ENCODE results near the gene TSC1.
A peak's percentile ranks its signal among the peaks of the same experiment; 100 is the strongest.

TSC1 gene

GRCh38 chr9:132869266-132869665, 75.2 kb downstream of the TSC1 start:
- 95 to 96% methylated on average over 9 of the region's 9 CpGs for WGBS, 2 experiments
- Histone ChIP-seq H3K27me3 (ENCODE audit: control insufficient read depth, insufficient read depth, low read length, poor library complexity, severe bottlenecking) (no peaks in the 10 kb centered on the region), H3K4me1 (ENCODE audit: control insufficient read depth, insufficient read depth, low read length) (no peaks in the 10 kb centered on the region), H3K27ac (ENCODE audit: insufficient read depth, low read depth, low read length, poor library complexity, severe bottlenecking) (no peak overlapping the region), H3K36me3 (ENCODE audit: control insufficient read depth, insufficient read depth, low read length) (no peaks in the 10 kb centered on the region), H3K4me3 (ENCODE audit: insufficient read depth, low read depth, low read length) (no peak overlapping the region), H3K9me3 (ENCODE audit: control insufficient read depth, low read length) (no peaks in the 10 kb centered on the region)

- H3K27ac ChIP-seq (ENCODE audit: insufficient read depth, low read depth, low read length, poor library complexity, severe bottlenecking), result no peak overlapping the region
- no peaks in the 10 kb centered on the region for H3K4me1 ChIP-seq (ENCODE audit: control insufficient read depth, insufficient read depth, low read length)
- no peaks in the 10 kb centered on the region for H3K36me3 ChIP-seq (ENCODE audit: control insufficient read depth, insufficient read depth, low read length)
- 91 to 92% methylated on average over 8 of the region's 8 CpGs for WGBS, 2 experiments
- H3K9me3 ChIP-seq (ENCODE audit: control insufficient read depth, low read length), result no peaks in the 10 kb centered on the region
- no peak overlapping the region for H3K4me3 ChIP-seq (ENCODE audit: insufficient read depth, low read depth, low read length)
- no peaks in the 10 kb centered on the region for H3K27me3 ChIP-seq (ENCODE audit: control insufficient read depth, insufficient read depth, low read length, poor library complexity, severe bottlenecking)
Measured at GRCh38 chr9:132866898-132867297, 77.5 kb downstream of the TSC1 start.

- no peaks in the 10 kb centered on the region for H3K36me3 ChIP-seq (ENCODE audit: control insufficient read depth, insufficient read depth, low read length)
- no peaks in the 10 kb centered on the region for H3K27me3 ChIP-seq (ENCODE audit: control insufficient read depth, insufficient read depth, low read length, poor library complexity, severe bottlenecking)
- WGBS, 2 experiments, result 67 to 69% methylated on average over 8 of the region's 8 CpGs
- H3K4me3 ChIP-seq (ENCODE audit: insufficient read depth, low read depth, low read length), result no peak overlapping the region
- H3K9me3 ChIP-seq (ENCODE audit: control insufficient read depth, low read length), result no peaks in the 10 kb centered on the region
- H3K4me1 ChIP-seq (ENCODE audit: control insufficient read depth, insufficient read depth, low read length), result no peaks in the 10 kb centered on the region
- H3K27ac ChIP-seq (ENCODE audit: insufficient read depth, low read depth, low read length, poor library complexity, severe bottlenecking), result no peak overlapping the region
Measured at GRCh38 chr9:132864691-132865090, 79.7 kb downstream of the TSC1 start.

- 92 to 97% methylated on average over 2 of the region's 2 CpGs for WGBS, 2 experiments
- H3K27me3 ChIP-seq (ENCODE audit: control insufficient read depth, insufficient read depth, low read length, poor library complexity, severe bottlenecking), result no peaks in the 10 kb centered on the region
- H3K4me3 ChIP-seq (ENCODE audit: insufficient read depth, low read depth, low read length), result no peak overlapping the region
- H3K36me3 ChIP-seq (ENCODE audit: control insufficient read depth, insufficient read depth, low read length), result no peaks in the 10 kb centered on the region
- no peaks in the 10 kb centered on the region for H3K9me3 ChIP-seq (ENCODE audit: control insufficient read depth, low read length)
- H3K27ac ChIP-seq (ENCODE audit: insufficient read depth, low read depth, low read length, poor library complexity, severe bottlenecking), result no peak overlapping the region
- no peaks in the 10 kb centered on the region for H3K4me1 ChIP-seq (ENCODE audit: control insufficient read depth, insufficient read depth, low read length)
Measured at GRCh38 chr9:132864277-132864676, 80.1 kb downstream of the TSC1 start.

GRCh38 chr9:132863096-132863495, 81.3 kb downstream of the TSC1 start:
- Histone ChIP-seq H3K27me3 (ENCODE audit: control insufficient read depth, insufficient read depth, low read length, poor library complexity, severe bottlenecking) (no peaks in the 10 kb centered on the region), H3K36me3 (ENCODE audit: control insufficient read depth, insufficient read depth, low read length) (no peaks in the 10 kb centered on the region)
- WGBS, 2 experiments, result 87 to 90% methylated on average over 12 of the region's 12 CpGs

GRCh38 chr9:132862533-132862932, 81.9 kb downstream of the TSC1 start:
- 78 to 83% methylated on average over 6 of the region's 6 CpGs for WGBS, 2 experiments
- H3K27me3 ChIP-seq (ENCODE audit: control insufficient read depth, insufficient read depth, low read length, poor library complexity, severe bottlenecking), result no peaks in the 10 kb centered on the region
- H3K27ac ChIP-seq (ENCODE audit: insufficient read depth, low read depth, low read length, poor library complexity, severe bottlenecking), result no peak overlapping the region
- no peaks in the 10 kb centered on the region for H3K9me3 ChIP-seq (ENCODE audit: control insufficient read depth, low read length)
- no peak overlapping the region for H3K4me3 ChIP-seq (ENCODE audit: insufficient read depth, low read depth, low read length)
- no peaks in the 10 kb centered on the region for H3K36me3 ChIP-seq (ENCODE audit: control insufficient read depth, insufficient read depth, low read length)
- H3K4me1 ChIP-seq (ENCODE audit: control insufficient read depth, insufficient read depth, low read length), result peaks cover 6% of the 10 kb centered on the region

More at GRCh38 chr9:132863096-132863495, 81.3 kb downstream of the TSC1 start:
- Histone ChIP-seq H3K4me1 (ENCODE audit: control insufficient read depth, insufficient read depth, low read length) (peaks cover under 1% of the 10 kb centered on the region), H3K9me3 (ENCODE audit: control insufficient read depth, low read length) (no peaks in the 10 kb centered on the region), H3K27ac (ENCODE audit: insufficient read depth, low read depth, low read length, poor library complexity, severe bottlenecking) (no peak overlapping the region), H3K4me3 (ENCODE audit: insufficient read depth, low read depth, low read length) (no peak overlapping the region)

GRCh38 chr9:132861666-132862065, 82.8 kb downstream of the TSC1 start:
- Histone ChIP-seq H3K36me3 (ENCODE audit: control insufficient read depth, insufficient read depth, low read length) (no peaks in the 10 kb centered on the region), H3K9me3 (ENCODE audit: control insufficient read depth, low read length) (no peaks in the 10 kb centered on the region), H3K4me1 (ENCODE audit: control insufficient read depth, insufficient read depth, low read length) (peaks cover 12% of the 10 kb centered on the region), H3K27ac (ENCODE audit: insufficient read depth, low read depth, low read length, poor library complexity, severe bottlenecking) (no peak overlapping the region), H3K4me3 (ENCODE audit: insufficient read depth, low read depth, low read length) (no peak overlapping the region), H3K27me3 (ENCODE audit: control insufficient read depth, insufficient read depth, low read length, poor library complexity, severe bottlenecking) (no peaks in the 10 kb centered on the region)
- WGBS, 2 experiments, result 79 to 93% methylated on average over 3 of the region's 3 CpGs

GRCh38 chr9:132858751-132859150, 85.7 kb downstream of the TSC1 start:
- Histone ChIP-seq H3K4me3 (ENCODE audit: insufficient read depth, low read depth, low read length) (no peak overlapping the region), H3K36me3 (ENCODE audit: control insufficient read depth, insufficient read depth, low read length) (no peaks in the 10 kb centered on the region), H3K27ac (ENCODE audit: insufficient read depth, low read depth, low read length, poor library complexity, severe bottlenecking) (no peak overlapping the region), H3K27me3 (ENCODE audit: control insufficient read depth, insufficient read depth, low read length, poor library complexity, severe bottlenecking) (no peaks in the 10 kb centered on the region), H3K4me1 (ENCODE audit: control insufficient read depth, insufficient read depth, low read length) (peaks cover 12% of the 10 kb centered on the region), H3K9me3 (ENCODE audit: control insufficient read depth, low read length) (no peaks in the 10 kb centered on the region)
- 82 to 86% methylated on average over 7 of the region's 7 CpGs for WGBS, 2 experiments

GRCh38 chr9:132857616-132858342, 86.6 kb downstream of the TSC1 start:
- 54 to 59% methylated on average over 24 of the region's 24 CpGs for WGBS, 2 experiments
- Histone ChIP-seq H3K27ac (ENCODE audit: insufficient read depth, low read depth, low read length, poor library complexity, severe bottlenecking) (no peak overlapping the region), H3K27me3 (ENCODE audit: control insufficient read depth, insufficient read depth, low read length, poor library complexity, severe bottlenecking) (no peaks in the 10 kb centered on the region), H3K36me3 (ENCODE audit: control insufficient read depth, insufficient read depth, low read length) (no peaks in the 10 kb centered on the region), H3K4me3 (ENCODE audit: insufficient read depth, low read depth, low read length) (no peak overlapping the region), H3K4me1 (ENCODE audit: control insufficient read depth, insufficient read depth, low read length) (peaks cover 12% of the 10 kb centered on the region), H3K9me3 (ENCODE audit: control insufficient read depth, low read length) (no peaks in the 10 kb centered on the region)

GRCh38 chr9:132857031-132857430, 87.4 kb downstream of the TSC1 start:
- 69 to 75% methylated on average over 8 of the region's 8 CpGs for WGBS, 2 experiments
- H3K27ac ChIP-seq (ENCODE audit: insufficient read depth, low read depth, low read length, poor library complexity, severe bottlenecking), result peak overlapping the region; percentile 36
- no peaks in the 10 kb centered on the region for H3K27me3 ChIP-seq (ENCODE audit: control insufficient read depth, insufficient read depth, low read length, poor library complexity, severe bottlenecking)

More at GRCh38 chr9:132857031-132857430, 87.4 kb downstream of the TSC1 start:
- H3K4me3 ChIP-seq (ENCODE audit: insufficient read depth, low read depth, low read length), result no peak overlapping the region
- H3K9me3 ChIP-seq (ENCODE audit: control insufficient read depth, low read length), result no peaks in the 10 kb centered on the region
- peaks cover 12% of the 10 kb centered on the region for H3K4me1 ChIP-seq (ENCODE audit: control insufficient read depth, insufficient read depth, low read length)
- no peaks in the 10 kb centered on the region for H3K36me3 ChIP-seq (ENCODE audit: control insufficient read depth, insufficient read depth, low read length)
